Measurements from ENCODE around the gene EPPIN.

The EPPIN gene

DNA sequence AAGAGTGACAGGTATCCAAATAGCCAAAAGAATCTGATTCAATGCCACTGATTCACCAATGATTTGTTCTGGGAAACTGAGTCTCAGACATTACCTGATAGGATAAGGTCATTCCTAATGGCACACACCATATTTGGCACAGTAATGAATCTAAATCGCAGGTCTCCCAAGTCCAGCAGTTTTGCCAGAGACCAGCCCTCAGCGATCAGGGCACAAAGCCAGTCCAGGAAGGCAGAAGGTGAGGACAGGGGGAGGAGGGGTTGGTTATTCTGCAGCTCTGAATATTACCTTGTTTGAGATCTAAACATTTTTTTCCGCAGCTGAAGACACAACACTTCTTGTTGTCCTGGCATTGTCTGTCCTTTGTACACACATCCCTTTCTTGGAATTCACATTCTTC is 1.9 kb downstream of the EPPIN start:
- Histone ChIP-seq H3K36me3 (ENCODE audit: control insufficient read depth, insufficient read depth, low read length) (no peaks in the 10 kb centered on the region), H2AFZ (no peak overlapping the region)

DNA sequence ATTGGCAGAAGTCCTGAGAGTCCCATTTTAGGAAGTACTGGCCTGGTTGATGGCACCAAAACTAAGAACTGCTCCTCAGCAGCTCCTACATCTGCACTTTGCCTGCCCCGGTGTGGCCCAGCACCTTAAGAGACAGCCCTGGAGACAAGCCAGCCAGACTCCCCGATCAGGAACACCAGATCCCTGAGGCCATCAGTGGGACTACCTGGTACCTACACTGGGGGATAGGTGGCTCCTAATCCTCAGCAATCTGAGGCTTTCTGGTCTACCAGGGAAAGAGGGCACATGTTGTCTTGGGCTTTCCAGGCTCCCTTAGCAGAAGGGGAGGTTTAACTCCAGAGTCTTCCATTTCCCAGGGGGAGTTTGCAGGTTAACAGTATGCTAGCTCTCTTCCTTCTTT is 7.8 kb downstream of the EPPIN start, which contains the start of gene WFDC6:
TSS of gene WFDC6 (minus strand) at position 101 of the 400 bp plus-strand sequence. CDS start at position 26, 75 bp downstream.
- no peaks in the 10 kb centered on the region for H3K27me3 ChIP-seq (ENCODE audit: control insufficient read depth, insufficient read depth, low read length)
- no peak within 1 kb of the TSS for H3K27ac ChIP-seq
- no peak within 1 kb of the TSS for H3K4me2 ChIP-seq (ENCODE audit: low read length)
- no peaks in the 10 kb centered on the region for H3K4me1 ChIP-seq
- no peak within 1 kb of the TSS for H3K4me3 ChIP-seq (ENCODE audit: low read depth, low read length)
- no peak within 1 kb of the TSS for H2AFZ ChIP-seq
- no peaks in the 10 kb centered on the region for H3K79me2 ChIP-seq
- H3K36me3 ChIP-seq (ENCODE audit: control insufficient read depth, insufficient read depth, low read length): no peaks in the 10 kb centered on the region
- H3K9ac ChIP-seq: no peak within 1 kb of the TSS
- no peaks in the 10 kb centered on the region for H3K9me3 ChIP-seq (ENCODE audit: control insufficient read depth, low read length)
- no peak for TF ChIP-seq CTCF (IDR thresholded peaks at IDR 0.05)

More for the DNA sequence above, 1.9 kb downstream of the EPPIN start:
- Histone ChIP-seq H3K27me3 (ENCODE audit: control insufficient read depth, insufficient read depth, low read length) (no peaks in the 10 kb centered on the region), H3K9ac (no peak overlapping the region), H3K79me2 (no peaks in the 10 kb centered on the region), H3K4me3 (ENCODE audit: low read depth, low read length) (no peak overlapping the region), H3K27ac (no peak overlapping the region), H3K9me3 (ENCODE audit: control insufficient read depth, low read length) (no peaks in the 10 kb centered on the region), H3K4me1 (no peaks in the 10 kb centered on the region), H3K4me2 (ENCODE audit: low read length) (no peak overlapping the region)
- TF ChIP-seq CTCF (IDR thresholded peaks at IDR 0.05): no peak

GRCh38 chr20:45538209-45538799 is 8.9 kb downstream of the EPPIN start:
- no peaks in the 10 kb centered on the region for H3K9me3 ChIP-seq (ENCODE audit: control insufficient read depth, low read length)
- H3K36me3 ChIP-seq (ENCODE audit: control insufficient read depth, insufficient read depth, low read length): no peaks in the 10 kb centered on the region
- no peak overlapping the region for H3K9ac ChIP-seq
- H3K4me1 ChIP-seq: no peaks in the 10 kb centered on the region
- no peak overlapping the region for H3K27ac ChIP-seq
- H3K27me3 ChIP-seq (ENCODE audit: control insufficient read depth, insufficient read depth, low read length): no peaks in the 10 kb centered on the region
- no peaks in the 10 kb centered on the region for H3K79me2 ChIP-seq
- no peak for TF ChIP-seq CTCF (IDR thresholded peaks at IDR 0.05)
- H2AFZ ChIP-seq: no peak overlapping the region
- no peak overlapping the region for H3K4me2 ChIP-seq (ENCODE audit: low read length)
- H3K4me3 ChIP-seq (ENCODE audit: low read depth, low read length): no peak overlapping the region

- no peaks in the 10 kb centered on the region for H3K27me3 ChIP-seq (ENCODE audit: control insufficient read depth, insufficient read depth, low read length)
- H3K36me3 ChIP-seq (ENCODE audit: control insufficient read depth, insufficient read depth, low read length): no peaks in the 10 kb centered on the region
- no peak overlapping the region for H2AFZ ChIP-seq
- H3K79me2 ChIP-seq: no peaks in the 10 kb centered on the region
- H3K4me3 ChIP-seq (ENCODE audit: low read depth, low read length): no peak overlapping the region
- TF ChIP-seq CTCF (IDR thresholded peaks at IDR 0.05): no peak
- H3K9me3 ChIP-seq (ENCODE audit: control insufficient read depth, low read length): no peaks in the 10 kb centered on the region
- H3K4me2 ChIP-seq (ENCODE audit: low read length): no peak overlapping the region
- H3K9ac ChIP-seq: no peak overlapping the region
- no peak overlapping the region for H3K27ac ChIP-seq
- H3K4me1 ChIP-seq: no peaks in the 10 kb centered on the region
Observed at GRCh38 chr20:45527294-45527693, 19.9 kb downstream of the EPPIN start.

DNA sequence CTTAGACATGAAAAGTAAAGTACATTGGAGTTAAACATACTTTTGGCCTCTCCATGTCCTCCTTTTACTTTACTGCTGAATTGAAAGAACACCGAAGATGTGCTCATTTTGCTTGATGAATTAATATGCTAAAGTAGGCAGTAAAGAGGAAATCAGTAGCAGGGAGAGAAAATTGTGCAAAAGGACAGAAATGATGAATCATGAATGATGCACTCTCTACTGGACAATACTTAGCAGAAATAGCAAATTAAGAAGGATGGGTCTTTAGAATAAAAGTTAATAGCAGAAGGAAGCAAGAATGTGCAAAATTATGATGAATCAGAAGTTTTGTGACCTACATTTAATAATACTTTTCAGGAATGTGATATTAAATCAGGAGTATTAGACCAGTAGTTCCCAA is 23.4 kb downstream of the EPPIN start:
- H3K36me3 ChIP-seq (ENCODE audit: control insufficient read depth, insufficient read depth, low read length): no peaks in the 10 kb centered on the region

More for the DNA sequence above, 23.4 kb downstream of the EPPIN start:
- no peak overlapping the region for H3K4me3 ChIP-seq (ENCODE audit: low read depth, low read length)
- no peaks in the 10 kb centered on the region for H3K27me3 ChIP-seq (ENCODE audit: control insufficient read depth, insufficient read depth, low read length)
- H3K27ac ChIP-seq: no peak overlapping the region
- H2AFZ ChIP-seq: no peak overlapping the region
- TF ChIP-seq CTCF (IDR thresholded peaks at IDR 0.05): no peak
- no peaks in the 10 kb centered on the region for H3K79me2 ChIP-seq
- H3K4me1 ChIP-seq: no peaks in the 10 kb centered on the region
- H3K4me2 ChIP-seq (ENCODE audit: low read length): no peak overlapping the region
- no peaks in the 10 kb centered on the region for H3K9me3 ChIP-seq (ENCODE audit: control insufficient read depth, low read length)
- H3K9ac ChIP-seq: no peak overlapping the region

Data from parathyroid adenoma (tissue), 2 donors.